GM21786 (cell line): ENCODE measurements around the gene WEE2.
A peak's percentile ranks its signal among the peaks of the same experiment; 100 is the strongest.
"Not testable (repeated sequence)": the region's sequence is repeated elsewhere in the genome, so short reads cannot be mapped to it uniquely, and the experiment has no call there.

Experiments
- ATAC-seq: cut with Tn5 transposase; IDR thresholded peaks from one replicate; pipeline ENCODE4 v1.9.1; 2021; ENCODE audit not compliant: unreplicated experiment

The WEE2 gene

DNA sequence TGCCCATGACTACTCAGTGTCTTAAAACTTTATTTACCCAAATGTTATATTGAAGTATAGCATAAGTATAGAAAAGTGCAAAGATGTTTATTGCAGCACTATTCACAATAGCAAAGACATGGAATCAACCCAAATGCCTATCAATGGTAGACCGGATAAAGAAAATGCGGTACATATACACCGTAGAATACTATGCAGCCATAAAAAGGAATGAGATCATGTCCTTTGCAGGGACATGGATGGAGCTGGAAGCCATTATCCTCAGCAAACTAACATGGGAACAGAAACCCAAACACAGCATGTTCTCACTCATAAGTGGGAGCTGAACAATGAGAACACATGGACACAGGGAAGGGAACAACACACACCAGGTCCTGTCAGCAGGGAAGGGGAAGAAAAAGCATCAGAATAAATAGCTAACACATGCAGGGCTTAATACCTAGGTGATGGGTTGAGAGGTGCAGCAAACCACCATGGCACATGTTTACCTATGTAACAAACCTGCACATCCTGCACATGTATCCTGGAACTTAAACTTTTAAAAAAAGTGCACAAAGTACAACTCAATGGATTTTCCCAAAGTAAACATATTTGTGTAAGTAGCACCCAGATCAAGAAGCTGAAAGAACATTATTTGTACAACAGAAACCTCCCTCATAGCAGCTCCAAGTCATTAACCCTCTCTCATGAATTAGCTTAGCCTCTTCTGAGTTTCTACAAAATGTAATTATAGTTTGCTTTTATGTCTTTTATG, 18.9 kb upstream of the WEE2 start:
- not testable (repeated sequence) for ATAC-seq

DNA sequence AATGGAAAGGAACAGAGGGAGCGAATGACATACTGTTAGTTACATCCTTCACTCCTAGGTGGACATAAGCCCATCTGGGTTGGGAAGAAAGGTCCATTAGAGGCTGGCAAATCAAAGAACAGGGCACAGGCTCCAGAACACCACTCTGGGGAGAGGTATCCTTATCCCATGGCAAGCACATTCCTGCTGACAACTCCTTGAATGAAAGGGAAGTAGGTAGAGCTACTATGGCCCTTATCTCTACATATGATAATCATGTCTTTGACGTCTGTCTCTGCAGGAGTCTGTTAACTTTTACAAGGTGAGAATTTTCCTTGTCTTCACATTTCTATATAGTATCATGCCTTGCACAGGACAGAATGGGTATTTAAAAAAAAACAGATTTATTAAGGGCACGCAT, 16.6 kb upstream of the WEE2 start:
- no peak for ATAC-seq

DNA sequence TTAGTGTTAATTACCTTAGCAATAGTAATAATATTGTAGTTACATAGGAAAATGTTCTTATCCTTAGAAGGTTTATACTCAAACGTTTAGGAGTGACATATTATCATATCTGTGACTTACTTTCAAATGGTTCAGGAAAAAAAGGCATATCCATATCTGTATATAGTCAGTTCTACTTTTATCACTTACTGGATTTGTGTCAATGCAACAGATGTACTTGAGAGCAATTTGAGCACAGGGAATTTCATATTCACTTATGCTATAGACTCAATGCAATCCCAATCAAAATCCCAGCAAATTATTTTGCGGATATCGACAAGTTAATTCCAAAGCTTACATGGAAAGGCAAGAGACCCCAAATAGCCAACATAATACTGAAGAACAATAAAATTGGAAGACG, 16.2 kb upstream of the WEE2 start:
- no peak for ATAC-seq

DNA sequence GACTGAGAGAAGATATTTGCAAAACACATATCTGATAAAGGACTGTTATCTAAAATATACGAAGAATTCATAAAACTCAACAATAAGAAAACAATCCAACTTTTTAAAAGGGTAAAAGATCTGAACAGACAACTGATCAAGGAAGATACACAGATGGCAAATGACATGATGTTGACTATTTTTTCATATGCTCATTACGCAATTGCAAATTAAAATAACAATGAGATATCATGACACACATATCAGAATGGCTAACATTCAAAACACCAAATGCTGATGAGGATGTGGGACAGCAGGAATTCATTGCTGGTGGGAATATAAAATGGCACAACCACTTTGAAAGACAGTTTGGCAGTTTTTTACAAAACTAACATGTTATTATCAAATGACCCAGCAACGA, 15.1 kb upstream of the WEE2 start:
- ATAC-seq, result no peak

DNA sequence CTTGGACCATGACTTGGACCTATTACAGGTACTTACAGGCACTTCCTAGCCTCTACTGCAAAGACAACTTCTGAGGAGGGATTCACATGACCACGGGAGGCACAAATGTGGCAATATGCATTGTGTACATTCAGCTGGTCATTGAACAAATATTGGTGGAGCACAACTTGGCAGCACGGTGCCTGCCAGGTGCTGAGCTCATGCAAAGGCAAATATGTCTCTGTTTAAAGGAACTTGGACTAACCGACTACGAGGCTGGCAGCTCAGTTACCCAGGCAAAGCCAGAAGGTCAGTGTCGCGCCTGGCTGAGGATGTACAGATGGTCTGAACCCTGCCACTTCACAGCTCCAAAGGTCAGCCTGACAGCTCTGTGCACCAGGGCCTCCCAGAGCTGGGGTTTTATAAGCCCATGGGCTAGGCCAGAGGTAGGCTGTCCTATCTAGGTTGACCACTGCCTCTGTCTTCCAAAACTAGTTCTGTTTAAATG, 12.3 kb upstream of the WEE2 start:
- peak; percentile 28 for ATAC-seq

DNA sequence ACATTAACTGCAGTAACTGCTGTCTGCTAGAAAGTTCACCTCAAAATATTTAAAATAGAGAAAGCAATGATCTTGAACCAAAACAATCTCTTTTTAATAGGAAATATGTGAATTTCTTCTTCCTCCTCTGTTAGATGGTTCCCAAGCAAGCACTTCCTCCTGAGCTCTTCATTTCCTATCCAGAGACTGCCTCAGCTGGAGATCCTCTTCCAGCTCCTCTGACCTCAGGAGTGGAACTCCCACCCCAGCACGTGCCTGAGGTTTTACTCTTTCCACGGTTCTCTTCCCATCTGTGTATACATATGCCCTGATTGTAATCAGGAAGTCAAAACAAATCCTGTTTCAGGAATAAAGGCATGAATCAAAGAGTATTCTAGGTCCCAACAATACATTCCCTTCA, 11.8 kb upstream of the WEE2 start:
- ATAC-seq, result no peak

DNA sequence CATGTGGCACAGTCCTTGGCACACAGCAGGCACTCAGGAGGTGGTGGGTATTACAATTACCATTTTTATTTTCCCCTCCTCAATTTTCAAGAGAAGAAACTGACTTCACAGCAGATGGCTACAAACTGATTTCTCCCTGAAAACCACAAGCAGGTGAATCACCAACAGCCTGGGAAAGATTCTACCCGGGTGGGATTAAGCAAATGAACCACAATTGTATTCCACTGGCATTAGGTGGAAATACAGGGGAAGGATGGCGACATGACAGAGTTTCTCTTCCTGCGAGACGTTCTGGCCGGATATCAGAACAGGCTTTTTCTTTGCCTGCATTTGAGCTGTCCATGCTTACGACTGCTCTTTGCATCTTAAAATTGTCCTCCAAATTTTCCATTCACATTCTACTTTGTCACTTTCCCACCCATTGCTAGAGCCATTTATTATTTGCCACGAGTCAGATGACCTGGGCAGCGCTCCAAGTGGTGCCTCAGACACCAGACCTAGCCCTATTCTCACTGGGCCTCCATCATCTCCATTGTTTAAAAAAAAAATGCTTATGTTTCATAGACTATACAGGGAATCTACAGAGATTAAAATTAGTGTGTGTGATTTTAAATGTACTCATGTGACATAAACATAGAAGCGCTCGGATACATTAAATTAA, 10.8 kb upstream of the WEE2 start:
- no peak for ATAC-seq

DNA sequence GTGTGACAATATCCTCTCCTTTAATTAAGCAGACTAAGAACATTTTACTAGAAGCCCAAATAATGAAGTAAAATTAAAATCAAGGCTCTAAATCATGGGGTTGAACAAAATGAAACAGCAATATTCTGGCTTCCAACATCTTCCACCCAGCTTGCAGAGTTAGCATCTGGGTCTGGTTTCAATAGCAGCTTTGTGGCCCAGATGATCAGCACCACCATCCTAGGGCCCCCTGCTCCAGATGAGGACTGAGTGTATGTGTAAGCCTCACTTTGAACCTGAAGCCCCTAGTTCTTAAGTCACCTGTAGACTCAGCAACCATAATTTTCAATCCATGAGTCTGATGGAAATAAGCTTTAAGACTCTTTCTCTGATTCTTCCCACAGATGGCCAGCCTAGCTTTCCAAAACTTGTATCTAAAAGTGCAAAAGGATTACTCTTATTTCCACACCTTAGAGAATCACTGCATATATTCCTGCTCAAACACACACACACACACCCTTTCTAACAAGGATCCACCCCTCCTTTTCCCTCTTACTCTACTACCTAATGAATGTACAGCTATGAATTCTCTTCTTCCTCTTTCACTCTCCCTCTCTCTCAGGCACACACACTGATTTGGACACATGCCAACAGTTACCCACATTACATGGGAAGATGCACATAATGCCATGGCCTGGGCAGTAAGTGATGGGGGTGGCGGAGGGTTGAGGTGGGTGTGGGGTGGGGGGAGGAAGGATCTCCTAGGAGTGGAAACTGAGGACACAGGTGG, 9.7 kb upstream of the WEE2 start:
- no peak for ATAC-seq

DNA sequence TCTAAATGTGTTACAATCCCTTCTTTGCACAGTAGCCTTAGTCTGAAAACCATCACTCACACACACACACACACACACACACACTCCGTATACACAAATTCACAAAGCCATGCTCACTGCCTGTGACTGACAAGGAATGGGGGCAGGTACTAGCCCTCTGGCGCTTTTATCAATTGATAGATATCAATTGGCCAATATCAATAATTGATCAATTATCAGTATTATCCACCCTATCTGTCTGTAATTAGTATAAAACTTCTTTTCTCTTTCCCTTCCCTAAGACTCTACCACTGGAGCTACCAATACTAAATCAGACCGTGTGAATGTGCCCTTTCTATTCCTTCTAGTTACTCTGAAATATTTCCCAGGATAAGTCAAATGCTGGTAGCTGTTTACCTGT, 8.3 kb upstream of the WEE2 start:
- no peak for ATAC-seq

DNA sequence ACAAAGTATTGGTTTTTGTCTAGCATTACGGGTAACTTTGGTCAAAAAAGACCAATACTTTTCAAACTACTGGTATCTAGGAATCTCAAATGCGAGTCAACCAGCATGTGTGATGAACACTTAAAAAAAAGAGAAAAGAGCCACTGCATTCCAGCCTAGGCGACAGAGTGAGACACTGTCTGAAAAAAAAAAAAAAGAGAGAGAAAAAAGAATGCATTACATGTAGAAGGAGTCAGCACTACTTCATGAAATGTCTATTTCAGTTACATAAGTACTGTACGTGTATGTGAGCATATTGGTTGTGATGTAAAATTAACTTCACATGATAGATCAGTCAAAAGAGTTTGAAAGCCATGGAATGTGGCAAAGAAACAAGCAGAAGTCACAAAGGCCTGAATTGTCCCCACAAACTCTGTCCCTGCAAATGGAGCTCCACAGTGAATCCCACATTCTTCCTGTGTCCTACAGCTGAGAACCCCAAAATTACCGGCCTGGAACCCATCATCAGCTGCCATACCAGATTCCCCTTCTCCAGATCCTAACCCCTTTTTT, 7.8 kb upstream of the WEE2 start:
- no peak for ATAC-seq

DNA sequence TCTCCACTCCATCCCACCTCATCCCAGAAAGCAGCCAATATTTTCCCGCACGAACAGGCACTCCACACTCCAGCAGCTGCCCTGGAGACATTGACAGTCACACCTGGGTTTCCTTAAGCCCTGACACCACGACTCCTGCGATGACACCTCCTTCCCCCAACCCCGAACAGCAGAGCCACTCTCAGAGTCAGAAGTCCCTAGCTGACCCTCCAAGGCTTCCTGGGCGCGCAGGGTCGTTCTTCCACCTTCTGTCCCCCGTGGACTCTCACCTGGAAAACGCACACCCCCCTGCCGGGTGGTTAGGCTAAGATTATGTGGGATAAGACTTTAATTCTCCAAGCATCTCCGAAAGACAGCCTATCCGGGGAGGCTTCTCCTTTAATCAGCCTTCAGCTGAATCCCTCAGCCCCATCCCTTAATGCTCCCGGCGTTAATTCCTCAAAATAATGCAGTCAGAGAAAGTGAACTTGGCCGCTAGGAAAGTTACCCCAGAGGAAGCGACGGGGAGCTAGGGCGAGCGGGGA, 7.2 kb upstream of the WEE2 start:
- ATAC-seq, result no peak

DNA sequence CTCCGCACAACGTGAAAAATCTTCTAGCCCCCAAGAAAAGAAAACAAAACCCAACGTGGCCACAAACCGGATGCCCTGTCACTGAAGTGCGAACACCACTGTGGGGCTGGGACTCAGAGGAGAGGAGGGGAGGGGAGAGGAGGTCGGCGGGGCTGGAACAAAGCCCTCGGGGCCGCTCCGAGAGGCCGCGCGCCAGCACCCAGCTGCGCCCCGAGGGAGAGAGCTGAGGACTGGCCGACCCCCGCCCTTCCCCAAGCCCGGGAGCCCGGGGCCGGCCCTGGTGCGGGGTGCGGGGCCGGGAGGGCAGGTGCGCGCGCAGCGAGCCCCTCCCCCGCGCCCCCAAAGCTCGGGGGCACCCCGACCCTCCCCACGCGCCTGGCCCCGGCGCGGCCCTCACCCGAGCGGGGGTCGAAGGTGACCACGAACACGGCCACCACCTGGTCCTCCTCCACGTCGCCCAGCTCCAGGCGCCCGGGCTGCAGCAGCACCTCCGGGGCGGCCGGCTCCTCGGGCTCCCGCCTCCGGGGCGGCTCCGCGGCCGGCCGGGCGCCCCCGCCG, 6.6 kb upstream of the WEE2 start:
- peak; percentile 75 for ATAC-seq

DNA sequence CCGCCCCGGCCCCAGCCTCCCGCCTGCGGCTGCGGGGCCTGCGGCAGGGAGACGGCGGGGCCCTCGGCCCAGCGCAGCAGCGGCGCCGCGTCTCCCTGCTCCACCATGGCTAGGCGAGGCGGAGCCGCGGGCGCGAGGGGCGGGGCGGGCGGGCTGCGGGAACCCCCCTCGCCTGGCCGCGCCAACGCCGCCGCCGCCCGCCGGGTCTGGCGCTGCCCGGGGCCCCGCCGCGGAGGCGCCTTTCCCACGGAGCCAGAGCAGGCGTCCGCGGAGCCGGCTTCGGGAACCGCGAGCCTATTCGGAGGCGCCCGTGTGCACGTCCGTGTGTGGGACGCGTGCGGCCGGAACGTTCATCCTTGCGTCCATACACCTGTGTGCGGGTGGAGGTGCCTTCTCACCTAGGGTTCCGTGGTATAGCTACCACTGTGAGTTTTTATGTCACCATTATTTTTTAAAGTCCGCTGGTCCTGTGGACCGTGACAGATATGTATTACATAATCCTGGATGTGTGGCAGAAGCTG, 6.0 kb upstream of the WEE2 start, which contains the start of gene DENND11:
Gene DENND11 (minus strand): TSS at position 120 of the 521 bp plus-strand sequence. CDS start 13 bp downstream, at position 107.
- peak; percentile 74 for ATAC-seq

DNA sequence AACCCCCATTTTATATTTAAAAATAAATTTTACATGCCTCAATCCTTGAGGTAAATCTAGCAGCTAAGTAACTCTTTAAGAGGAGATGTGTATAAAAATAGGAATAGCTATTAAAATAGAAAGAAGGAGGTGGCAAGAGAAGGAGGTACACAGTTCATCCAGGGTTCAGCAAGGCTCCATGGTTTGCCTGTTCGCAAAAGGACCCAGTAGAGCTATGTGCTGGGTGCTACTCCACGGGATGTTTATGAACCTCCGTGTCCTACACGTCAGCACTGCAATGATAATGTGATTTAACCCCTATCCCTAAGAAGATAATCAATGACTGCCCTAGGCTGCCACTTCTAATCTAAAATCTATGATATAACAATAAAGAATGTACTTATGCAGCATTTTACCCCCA, 5.3 kb upstream of the WEE2 start:
- no peak for ATAC-seq

DNA sequence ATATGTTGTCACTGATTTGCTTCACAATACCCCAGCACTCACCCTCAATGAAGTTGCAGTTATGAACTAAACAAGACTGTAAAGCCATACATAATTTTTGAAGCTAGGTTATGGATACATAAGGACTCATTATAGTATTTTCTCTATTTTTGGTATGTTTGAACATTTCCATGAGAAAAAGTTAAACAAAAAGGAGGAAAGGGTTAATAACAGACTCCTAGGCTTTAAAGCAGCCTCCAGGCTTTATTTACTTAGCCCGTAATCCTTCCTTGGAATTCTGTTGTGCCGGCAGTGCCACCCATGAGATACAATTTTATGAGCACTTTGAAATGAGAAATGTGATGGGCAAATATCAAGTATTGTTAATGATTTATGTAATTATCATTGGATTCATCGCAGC, 4.0 kb upstream of the WEE2 start:
- ATAC-seq, result no peak

DNA sequence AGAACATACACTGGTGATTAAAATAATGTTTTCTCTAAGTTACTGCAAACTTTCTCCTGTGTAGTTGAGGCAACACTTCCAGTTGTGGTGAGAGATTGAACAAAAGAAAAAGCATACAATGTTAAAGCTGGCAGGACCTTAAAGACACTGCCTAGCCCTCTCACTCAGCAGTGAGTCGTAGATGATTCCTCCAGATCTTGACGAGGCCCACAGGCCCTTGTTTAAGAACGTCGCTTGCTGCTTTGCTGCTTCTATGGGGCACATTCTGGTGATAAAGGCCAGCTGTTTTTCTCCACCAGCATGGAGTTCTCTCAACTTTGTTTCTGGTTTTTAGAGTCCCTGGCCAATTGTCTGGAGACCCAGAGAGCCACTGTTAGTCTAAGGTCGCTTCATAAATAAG, 3.4 kb upstream of the WEE2 start:
- no peak for ATAC-seq

DNA sequence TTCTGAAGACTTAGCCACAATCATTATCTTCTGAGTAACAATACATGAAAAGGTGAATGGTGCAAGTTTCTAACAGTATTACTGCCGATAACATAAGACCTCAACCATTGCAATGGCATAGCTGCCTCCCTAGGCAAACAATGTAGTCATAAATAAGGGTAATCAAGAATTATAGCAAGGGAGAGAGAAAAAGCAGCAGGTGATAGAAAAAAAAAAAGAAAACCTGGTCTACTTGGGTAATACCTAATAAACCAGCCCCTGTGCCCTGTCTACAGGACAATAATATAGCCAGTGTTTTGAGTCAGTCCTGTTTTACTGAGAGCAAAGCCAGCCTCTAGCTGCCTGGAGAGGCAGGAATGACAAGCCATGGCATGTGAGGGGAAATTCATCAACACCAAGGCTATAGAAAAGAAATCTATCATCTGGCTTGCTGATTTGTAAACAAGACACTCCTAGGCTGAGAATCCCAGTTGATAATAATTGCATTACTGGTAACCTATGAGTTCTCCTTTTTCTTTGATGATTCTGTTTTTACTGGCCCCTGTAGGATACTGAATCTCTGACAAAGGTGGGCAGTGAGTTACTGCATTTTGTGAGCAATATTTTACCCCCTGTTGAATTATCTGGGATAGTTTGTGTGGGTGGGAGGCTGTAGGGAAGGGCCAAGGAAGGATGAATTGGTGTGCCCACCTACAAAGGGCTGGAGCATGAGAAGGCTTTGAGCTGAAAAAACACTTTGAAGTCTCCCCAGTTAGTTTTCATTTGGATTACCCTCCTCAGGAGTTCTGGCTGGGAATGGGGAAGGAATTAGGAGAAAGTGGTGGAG, 1.7 kb upstream of the WEE2 start:
- no peak for ATAC-seq

DNA sequence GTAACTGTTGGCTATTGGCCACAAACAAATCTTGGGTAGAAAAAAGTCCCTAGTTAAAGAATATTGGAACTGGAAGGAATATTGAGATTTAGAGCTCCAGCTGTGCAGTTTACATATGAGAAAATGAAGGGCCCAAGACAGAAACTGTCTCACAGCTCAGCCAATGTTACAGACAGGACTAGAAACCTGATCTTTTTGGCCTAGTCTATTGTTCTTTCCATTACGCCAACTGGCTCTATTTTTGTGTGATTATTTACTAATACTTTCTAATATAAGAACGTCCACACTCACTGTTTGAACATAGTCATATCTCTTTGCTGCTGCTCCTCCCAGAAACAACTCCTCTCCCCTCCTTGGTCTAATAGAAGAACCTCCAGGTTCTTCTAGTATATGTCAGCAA, 1.2 kb downstream of the WEE2 start:
- no peak for ATAC-seq

DNA sequence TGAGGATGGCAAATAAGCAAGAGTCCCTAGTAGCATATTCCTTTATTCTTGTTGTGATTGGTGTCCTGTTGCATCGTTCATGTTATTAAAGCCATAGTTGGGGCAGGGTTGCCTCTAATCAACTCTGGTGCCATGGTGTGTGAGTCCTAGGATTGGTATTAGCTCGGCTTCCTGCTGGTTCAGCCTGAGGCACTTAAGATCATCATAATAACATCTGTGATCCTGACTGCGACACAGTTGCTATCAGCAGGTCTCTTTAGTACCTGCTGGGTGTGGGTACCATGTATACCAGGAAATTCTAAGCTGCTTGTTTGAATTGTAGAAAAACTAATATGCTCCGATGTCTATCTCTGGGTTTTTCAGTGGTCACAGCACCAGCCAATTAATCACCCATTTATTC, 1.6 kb downstream of the WEE2 start:
- no peak for ATAC-seq

DNA sequence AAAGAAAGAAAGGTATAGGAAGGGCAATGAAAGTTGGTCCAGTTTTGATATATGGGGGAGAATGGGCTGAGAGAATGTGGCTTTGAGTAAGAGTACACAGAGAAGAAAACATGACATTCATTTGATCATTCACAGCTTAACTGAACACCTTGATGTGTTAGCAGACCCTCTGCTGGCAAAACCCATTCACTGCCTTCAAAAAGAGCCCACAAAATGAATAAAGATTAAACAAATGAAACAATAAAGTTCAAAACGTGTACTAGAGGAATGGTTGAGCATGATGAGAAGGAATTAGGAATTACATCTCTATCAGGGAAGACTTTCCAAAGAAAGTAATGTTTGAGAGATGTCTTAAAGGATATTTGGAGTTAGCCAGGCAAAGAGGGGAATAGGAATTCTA, 2.1 kb downstream of the WEE2 start:
- ATAC-seq, result no peak
